ENCODE data around the gene CEP290.

- TF ChIP-seq CTCF (IDR thresholded peaks at IDR 0.05; ENCODE audit: poor library complexity, severe bottlenecking), result no peak
- no peak for TF ChIP-seq TAF1 (IDR thresholded peaks at IDR 0.05; ENCODE audit: low read depth)
Measured at GRCh38 chr12:88145567-88146505, 3.9 kb upstream of the CEP290 start.

Measured in neural cell (in vitro differentiated cells).